HG03196 (cell line): ENCODE measurements around the gene SMIM10L1.

ENCODE experiments used
- ATAC-seq: cut with Tn5 transposase; IDR thresholded peaks from one replicate; pipeline ENCODE4 v1.9.1; 2021; ENCODE audit not compliant: unreplicated experiment

Gene SMIM10L1

GRCh38 chr12:11171145-11171968, at the start of gene SMIM10L1:
Gene SMIM10L1 (plus strand): TSS chr12:11171194. CDS start chr12:11171357, 163 bp downstream.
- peak; percentile 97 for ATAC-seq

GRCh38 chr12:11130382-11130781, 40.6 kb upstream of the SMIM10L1 start:
- ATAC-seq: no peak

- no peak for ATAC-seq
Observed at GRCh38 chr12:11130999-11131398, 40.0 kb upstream of the SMIM10L1 start.

- no peak for ATAC-seq
Observed at GRCh38 chr12:11133162-11133561, 37.8 kb upstream of the SMIM10L1 start.

- ATAC-seq: no peak
Observed at GRCh38 chr12:11133816-11134215, 37.2 kb upstream of the SMIM10L1 start.

GRCh38 chr12:11134305-11134704, 36.7 kb upstream of the SMIM10L1 start, which contains the start of gene TAS2R30:
Gene TAS2R30 (minus strand): TSS chr12:11134644. CDS start chr12:11134244, 400 bp downstream.
- no peak for ATAC-seq

GRCh38 chr12:11136075-11136474, 34.9 kb upstream of the SMIM10L1 start:
- ATAC-seq: no peak

GRCh38 chr12:11143352-11143751, 27.6 kb upstream of the SMIM10L1 start:
- no peak for ATAC-seq

- no peak for ATAC-seq
Observed at GRCh38 chr12:11144297-11144696, 26.7 kb upstream of the SMIM10L1 start.

- no peak for ATAC-seq
Observed at GRCh38 chr12:11147420-11147819, 23.6 kb upstream of the SMIM10L1 start.

- peak; percentile 77 for ATAC-seq
Observed at GRCh38 chr12:11150832-11151231, 20.2 kb upstream of the SMIM10L1 start.

- no peak for ATAC-seq
Observed at GRCh38 chr12:11152725-11153124, 18.3 kb upstream of the SMIM10L1 start.

GRCh38 chr12:11154400-11154925, 16.5 kb upstream of the SMIM10L1 start:
- no peak for ATAC-seq

- ATAC-seq: no peak
Observed at GRCh38 chr12:11158885-11159444, 12.0 kb upstream of the SMIM10L1 start.

- no peak for ATAC-seq
Observed at GRCh38 chr12:11162502-11162901, 8.5 kb upstream of the SMIM10L1 start.

- ATAC-seq: no peak
Observed at GRCh38 chr12:11164384-11164783, 6.6 kb upstream of the SMIM10L1 start.

GRCh38 chr12:11166300-11166699, 4.7 kb upstream of the SMIM10L1 start:
- ATAC-seq: no peak

- no peak for ATAC-seq
Observed at GRCh38 chr12:11170810-11171144, 217 bp upstream of the SMIM10L1 start.

GRCh38 chr12:11171969-11172675, 1.1 kb downstream of the SMIM10L1 start:
- ATAC-seq: no peak

GRCh38 chr12:11174022-11174421, 3.0 kb downstream of the SMIM10L1 start:
- ATAC-seq: no peak

- ATAC-seq: no peak
Observed at GRCh38 chr12:11178250-11178649, 7.3 kb downstream of the SMIM10L1 start.

- no peak for ATAC-seq
Observed at GRCh38 chr12:11182529-11182928, 11.5 kb downstream of the SMIM10L1 start.
